HUDEP-2 (cell line): ENCODE data around the gene SLC12A5.

Experiments used
- DNase-seq, 76 experiments: peaks; one replicate each; lab custom pipeline; 2025; ENCODE audit not compliant: unreplicated experiment in 76 of 76; lab: John Stamatoyannopoulos, UW

SLC12A5 gene

DNA sequence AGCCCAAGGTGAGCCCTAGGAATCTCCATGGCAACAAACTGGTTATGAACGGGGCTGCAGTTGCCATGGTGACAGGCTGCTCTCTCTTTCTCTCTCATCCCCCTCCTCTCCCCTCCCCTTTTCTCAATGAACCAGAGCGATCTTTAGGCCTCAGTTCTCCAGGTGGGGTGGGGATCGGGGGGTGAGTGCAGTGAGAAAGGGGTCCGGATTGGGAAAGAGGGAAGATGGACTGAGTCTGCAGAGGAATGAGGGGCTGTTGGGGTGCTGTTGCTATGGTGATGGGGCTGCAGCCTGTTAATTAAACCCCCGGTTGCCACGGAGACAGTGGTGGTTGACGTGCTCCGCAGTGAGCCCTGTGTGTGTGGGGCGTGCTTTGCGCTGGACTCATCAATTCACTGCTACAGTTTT, 3.6 kb upstream of the SLC12A5 start:
- no peak for DNase-seq

DNA sequence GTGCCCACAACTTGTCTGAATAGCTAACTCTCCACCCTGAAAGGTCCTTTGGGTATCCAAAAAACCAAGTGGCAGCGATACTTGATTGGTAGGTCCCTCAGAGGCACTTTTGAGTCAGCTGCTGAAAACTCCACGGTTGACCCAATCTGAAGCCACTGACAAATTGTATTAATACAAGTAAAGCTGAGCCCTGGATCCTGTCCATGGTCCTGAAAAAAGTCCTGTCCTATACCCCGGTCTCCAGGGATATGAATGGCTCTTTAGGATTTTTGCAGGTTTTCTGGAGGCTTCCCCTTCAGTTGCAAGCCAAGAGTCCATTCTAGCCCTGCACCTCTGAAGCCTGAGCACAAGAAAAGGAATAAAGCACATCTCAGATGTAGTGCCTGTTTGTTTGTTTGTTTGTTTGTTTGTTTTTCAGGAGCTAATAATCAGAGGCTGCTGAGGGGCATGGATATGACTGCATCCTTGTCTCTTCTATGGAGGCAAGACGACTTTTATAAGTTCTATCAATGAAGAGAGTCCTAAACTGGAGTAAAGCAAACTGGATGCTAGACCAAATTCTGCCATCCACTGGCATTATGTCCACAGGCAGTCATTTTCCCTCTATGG, 1.7 kb upstream of the SLC12A5 start:
- peak in 30 of 76 experiments; percentile 4 to 57 (median 20) for DNase-seq

- DNase-seq, result no peak
These were observed 905 bp upstream of the SLC12A5 start for GRCh38 chr20:46028110-46028509.

- no peak for DNase-seq
These were observed 1.4 kb downstream of the SLC12A5 start for GRCh38 chr20:46030284-46031013.

DNA sequence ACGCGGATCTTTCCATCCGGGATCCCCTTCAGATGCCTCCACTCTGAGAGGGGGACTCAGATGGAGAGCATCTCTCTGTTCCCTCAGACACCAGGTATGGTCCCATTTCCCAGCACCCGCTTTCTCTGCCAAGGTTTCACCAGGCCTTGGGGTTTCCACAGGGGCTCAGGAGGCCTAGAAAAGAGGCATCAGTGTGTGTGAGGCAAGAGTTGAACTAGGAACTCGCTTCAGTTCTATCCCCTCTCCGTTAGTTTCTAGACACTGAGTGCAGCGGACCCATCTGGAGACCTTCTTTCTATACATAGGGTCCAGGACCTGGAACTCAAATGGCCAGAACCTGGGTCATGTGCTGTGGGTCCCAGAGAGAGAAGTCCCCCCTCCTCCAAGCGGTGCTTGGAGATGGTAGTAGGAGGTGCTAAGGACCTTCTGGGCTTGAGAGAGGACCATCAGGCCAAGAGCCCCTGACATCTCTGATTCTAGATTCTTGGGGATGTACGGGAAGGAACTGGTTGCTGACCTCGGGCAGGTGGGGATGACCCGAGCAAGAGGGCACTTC, 2.1 kb downstream of the SLC12A5 start:
- no peak for DNase-seq

DNA sequence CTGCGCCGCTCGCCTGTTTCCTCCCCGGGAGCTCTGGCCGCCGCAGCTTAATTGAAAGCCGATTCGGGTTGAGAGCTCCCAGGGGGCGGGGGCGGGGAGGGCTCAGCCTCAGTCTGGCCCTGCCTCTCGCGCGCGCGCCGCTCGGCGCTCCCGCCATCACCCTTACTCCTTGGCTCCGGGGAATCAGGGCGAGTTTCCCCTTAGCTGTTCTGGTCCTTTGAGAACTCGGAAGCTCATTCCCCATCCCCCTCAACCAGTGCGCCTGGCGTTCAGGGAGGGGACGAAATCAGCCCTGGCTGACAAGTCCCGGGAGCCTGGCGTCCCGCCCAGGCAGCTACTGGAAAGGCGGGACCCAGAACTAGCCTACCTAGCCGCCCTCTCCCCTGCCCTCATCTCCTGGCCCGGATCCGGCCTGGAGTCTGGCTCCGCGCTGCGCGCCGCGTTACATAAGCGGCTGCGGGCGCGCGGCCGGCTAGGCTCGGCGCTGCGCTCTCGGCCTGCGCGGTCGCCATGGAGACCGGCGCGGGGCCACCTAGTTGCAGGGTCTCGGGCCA, 2.8 kb downstream of the SLC12A5 start:
- DNase-seq, result no peak

- DNase-seq, result no peak
These were observed 5.0 kb downstream of the SLC12A5 start for GRCh38 chr20:46034039-46034438.

DNA sequence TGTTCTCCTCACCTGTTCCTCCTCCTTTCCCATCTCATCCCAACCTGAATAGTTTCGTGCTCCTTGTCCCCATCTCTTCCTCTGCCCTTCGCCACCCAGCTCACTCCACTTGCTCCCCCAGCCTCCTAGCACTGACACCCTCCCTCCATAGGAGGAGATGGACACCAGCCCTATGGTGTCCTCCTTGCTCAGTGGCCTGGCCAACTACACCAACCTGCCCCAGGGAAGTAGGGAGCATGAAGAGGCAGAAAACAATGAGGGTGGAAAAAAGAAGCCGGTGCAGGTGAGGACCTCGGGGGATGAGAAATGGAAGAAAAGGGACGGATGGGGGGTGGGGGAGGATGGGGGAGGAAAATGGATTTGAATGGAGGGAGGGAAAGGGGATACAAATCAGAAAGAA, 6.2 kb downstream of the SLC12A5 start:
- DNase-seq, result no peak

DNA sequence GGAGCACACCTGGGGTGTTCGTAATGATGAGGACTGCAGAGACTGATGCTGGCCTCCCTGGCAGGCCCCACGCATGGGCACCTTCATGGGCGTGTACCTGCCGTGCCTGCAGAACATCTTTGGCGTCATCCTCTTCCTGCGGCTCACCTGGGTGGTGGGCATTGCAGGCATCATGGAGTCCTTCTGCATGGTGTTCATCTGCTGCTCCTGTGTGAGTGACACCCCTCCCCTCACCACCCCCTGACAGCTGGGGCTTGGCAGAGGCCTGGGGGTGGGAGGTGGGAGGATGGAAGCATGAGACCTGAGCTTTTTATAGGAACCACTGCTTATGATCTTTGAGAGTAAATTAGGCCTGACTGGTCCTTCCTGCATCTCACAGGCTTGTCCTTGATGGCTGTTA, 6.7 kb downstream of the SLC12A5 start:
- DNase-seq, result no peak

DNA sequence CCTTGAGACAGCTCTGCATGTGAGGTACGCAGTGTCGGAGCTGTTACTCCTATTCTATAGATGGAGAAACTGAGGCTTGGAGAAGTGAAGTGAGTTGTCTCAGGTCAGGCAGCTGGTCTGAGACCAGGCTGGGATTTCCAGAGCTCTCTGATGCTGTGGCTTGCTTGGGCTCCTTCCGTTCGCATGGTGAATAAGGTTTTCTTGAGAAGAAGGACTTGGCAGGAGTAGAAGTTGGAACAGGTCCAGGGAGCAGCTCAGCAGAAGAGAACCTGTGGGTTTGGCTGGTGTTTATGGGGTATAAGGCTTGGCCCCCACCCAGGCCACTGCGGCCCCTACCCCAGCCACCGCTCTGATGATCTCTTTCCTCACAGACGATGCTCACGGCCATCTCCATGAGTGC, 7.4 kb downstream of the SLC12A5 start:
- no peak for DNase-seq

- DNase-seq, result no peak
These were observed 8.0 kb downstream of the SLC12A5 start for GRCh38 chr20:46037036-46037435.

- DNase-seq, result peak in 39 of 76 experiments; percentile 6 to 67 (median 30)
These were observed 12.0 kb downstream of the SLC12A5 start for GRCh38 chr20:46040902-46041535.

- DNase-seq, result no peak
These were observed 14.5 kb downstream of the SLC12A5 start for GRCh38 chr20:46043556-46043955.

DNA sequence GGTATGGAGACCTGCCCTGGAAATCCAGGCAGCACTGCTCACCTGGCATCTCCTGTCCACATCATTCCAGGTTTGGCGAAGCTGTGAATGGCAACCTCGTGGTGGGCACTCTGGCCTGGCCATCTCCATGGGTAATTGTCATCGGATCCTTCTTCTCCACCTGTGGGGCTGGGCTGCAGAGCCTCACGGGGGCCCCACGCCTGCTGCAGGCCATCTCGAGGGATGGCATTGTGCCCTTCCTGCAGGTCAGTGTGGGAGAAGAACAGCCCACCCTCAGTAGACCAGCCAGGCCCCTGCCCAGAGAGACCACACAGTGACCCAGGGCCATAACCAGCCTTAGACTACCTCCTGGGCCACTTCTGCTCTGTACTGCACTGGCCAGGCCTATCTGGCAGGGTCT, 15.9 kb downstream of the SLC12A5 start:
- no peak for DNase-seq

DNA sequence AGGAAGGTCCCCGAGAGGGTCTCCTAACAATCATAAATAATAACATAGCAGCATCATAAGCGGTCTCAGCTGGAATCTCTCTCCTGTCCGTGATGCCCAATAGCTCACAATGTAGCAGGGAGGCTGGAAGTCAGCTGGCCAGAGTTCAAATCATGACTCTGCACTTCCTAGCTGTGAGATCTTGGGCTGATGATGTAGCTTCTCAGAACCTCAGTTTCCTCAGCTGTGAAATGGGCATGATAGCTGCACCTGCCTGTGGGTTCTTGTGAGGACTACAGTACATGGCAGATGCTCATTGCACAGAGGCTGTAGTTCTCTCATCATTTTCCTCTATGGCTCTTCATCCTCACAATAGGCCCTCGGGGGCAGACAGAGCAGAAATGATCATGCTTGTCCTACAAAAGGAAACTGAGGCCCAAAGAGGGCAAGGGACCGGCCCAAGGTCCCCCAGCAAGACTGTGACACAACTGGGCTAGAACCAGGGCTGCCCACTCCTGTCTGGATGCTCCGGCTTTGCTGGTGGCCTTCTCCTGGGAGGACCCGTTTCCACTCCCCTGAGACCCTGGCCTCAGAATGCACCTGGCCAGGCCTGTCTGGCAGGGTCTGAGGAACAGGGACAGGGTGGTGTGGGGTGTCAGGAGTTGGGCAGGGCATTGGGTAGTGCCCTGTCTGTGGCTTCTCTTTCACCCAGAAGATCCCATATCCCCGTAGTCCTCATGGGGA, 17.7 kb downstream of the SLC12A5 start:
- no peak for DNase-seq

GRCh38 chr20:46047821-46048220, 18.8 kb downstream of the SLC12A5 start:
- no peak for DNase-seq

GRCh38 chr20:46049190-46049589, 20.2 kb downstream of the SLC12A5 start:
- no peak for DNase-seq

- DNase-seq, result no peak
These were observed 20.8 kb downstream of the SLC12A5 start for GRCh38 chr20:46049815-46050214.

DNA sequence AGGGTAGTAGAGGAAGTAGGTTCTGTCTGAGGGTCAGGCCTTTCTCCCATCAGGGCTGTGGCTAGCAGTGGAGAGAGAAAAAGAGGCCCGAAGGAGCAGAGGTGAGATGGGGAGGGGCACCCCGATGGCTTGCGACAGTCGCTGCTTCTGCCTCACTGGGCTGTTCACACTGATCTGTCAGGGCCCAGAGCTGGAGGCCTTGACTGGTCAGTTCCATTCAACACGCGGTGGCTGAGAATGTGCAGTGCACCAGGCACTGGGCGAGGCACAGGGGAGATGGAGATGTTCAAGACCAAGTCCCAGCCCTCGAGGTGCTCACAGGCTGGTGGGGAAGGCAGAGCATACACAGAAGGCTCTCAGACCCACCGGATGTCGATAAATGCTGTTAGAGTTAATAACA, 21.4 kb downstream of the SLC12A5 start:
- DNase-seq, result peak in 1 of 76 experiments; percentile 2

DNA sequence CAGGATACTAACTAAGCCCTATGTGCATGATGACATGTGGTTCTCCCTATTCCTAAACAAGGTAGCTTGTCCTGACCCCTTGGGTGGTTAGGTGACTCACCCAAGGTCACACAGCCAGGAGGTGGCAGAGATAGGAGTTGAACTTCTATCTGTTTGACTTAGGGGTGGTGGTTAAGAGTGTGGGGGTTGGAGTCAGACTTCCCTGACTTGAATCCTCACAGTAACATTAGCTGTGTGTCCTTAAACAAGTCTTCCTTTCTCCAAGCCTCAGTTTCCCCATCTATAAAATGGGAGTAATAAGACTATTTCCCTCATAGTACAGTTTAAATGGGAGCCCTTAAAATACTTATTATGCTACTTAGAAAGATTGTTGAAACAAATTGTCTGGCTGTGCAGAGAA, 21.9 kb downstream of the SLC12A5 start:
- peak in 1 of 76 experiments; percentile 3 for DNase-seq
